Pancreas (tissue), 10 donors: ENCODE results near the gene PDLIM3. TPM values are rescaled to one million over a fixed set of nuclear protein-coding genes. Genes with fewer than 3 reads are reported as not detected.

Experiments
- ATAC-seq, 4 donors: fragments of 200-7000 bp; cut with Tn5 transposase; one replicate each; pipeline versions ENCODE4 v1.8.0 to v1.9.1; 2020; ENCODE audit warnings: mild to moderate bottlenecking in 4 of 4, moderate library complexity in 4 of 4
- DNase-seq, 6 donors: peaks; one replicate each; pipeline ENCODE4 v3.0.0-alpha.2; 2020
- FAIRE-seq: peaks from 2 replicates; lab custom pipeline; 2012; peaks lifted over from hg19 to GRCh38; lab: Jason Lieb, UNC
- H3K27ac ChIP-seq, 4 donors: fragments of 200-600 bp; sonication (generic); 1 replicate in 3 of 4; 2 replicates in 1 of 4; pipeline versions ENCODE4 v1.5.0 to v1.8.0; 2020
- H3K27me3 ChIP-seq, 4 donors: fragments of 200-600 bp; one replicate each; pipeline ENCODE4 v1.8.0; 2021
- H3K36me3 ChIP-seq, 3 donors: fragments of 200-600 bp; sonication (generic) in 1 of 3; one replicate each; pipeline versions ENCODE4 v1.5.0 to v1.8.0; 2020 to 2021
- H3K4me1 ChIP-seq, 3 donors: fragments of 200-600 bp; one replicate each; pipeline ENCODE4 v1.8.0; 2021
- H3K4me3 ChIP-seq, 4 donors: fragments of 200-600 bp; sonication (generic) in 2 of 4; one replicate each; pipeline versions ENCODE4 v1.5.0 to v1.8.0; 2020 to 2021
- H3K9me3 ChIP-seq, 4 donors: fragments of 200-600 bp; one replicate each; pipeline ENCODE4 v1.8.0; 2021
- WGBS, 2 donors: extraction: QIAGEN DNeasy Blood & Tissue Kit; methylation state at CpG; one replicate each; pipeline ENCODE4 v1.1.7; 2013; 5-methylcytosine and 5-hydroxymethylcytosine counted together
- intact Hi-C, 3 donors: fragments of 100-400 bp; cut with DNase I; formaldehyde crosslinking; loops; one replicate each; pipeline versions ENCODE4 v1.11.1 to v1.14.2; 2022
- polyA plus RNA-seq, 2 donors: library from polyadenylated mRNA; stranded (reverse); fragments of 200-250 nt; gene quantifications; one replicate each; pipeline ENCODE4 v1.2.3, GENCODE V29; 2013
- total RNA-seq, 6 donors: library from RNA; stranded (reverse); fragmentation: NEBNext Ultra II Directional in 4 of 6; extraction: Animal tissue kit (Norgen Biotek cat#: 25700) in 4 of 6; gene quantifications; one replicate each; pipeline versions ENCODE4 v1.2.1 to v1.2.4, GENCODE V29; 2021 to 2023
- TF ChIP-seq, protein P1 (sequence below), 4 donors: fragments of 200-600 bp; sonication (generic) in 3 of 4; IDR thresholded peaks; one replicate each; pipeline versions ENCODE4 v1.5.0 to v1.8.0; 2021; ENCODE audit warnings: antibody characterized with exemption in 4 of 4
- donor health status: healthy with polysubstance abuse.
- donor health status: DM: no; HTN: no; CAD: no; lungs with moderate emphysema.
- donor health status: DM: no; HTN: no; CAD: no.
- donor health status: control.
- donor health status: control.
- donor health status: Bipolar disorder and iron deficiency.
- donor health status: DM: yes; HTN: yes; CAD: no.
- donor health status: DM: no; HTN: no; CAD: no.
- donor health status: DM: no; HTN: no; CAD: no.
- donor health status: DM: yes; HTN: yes; CAD: no.

Gene PDLIM3
- total and polyA plus RNA-seq, 8 donors = 6.3 to 50.5 (median 18.9) TPM

DNA sequence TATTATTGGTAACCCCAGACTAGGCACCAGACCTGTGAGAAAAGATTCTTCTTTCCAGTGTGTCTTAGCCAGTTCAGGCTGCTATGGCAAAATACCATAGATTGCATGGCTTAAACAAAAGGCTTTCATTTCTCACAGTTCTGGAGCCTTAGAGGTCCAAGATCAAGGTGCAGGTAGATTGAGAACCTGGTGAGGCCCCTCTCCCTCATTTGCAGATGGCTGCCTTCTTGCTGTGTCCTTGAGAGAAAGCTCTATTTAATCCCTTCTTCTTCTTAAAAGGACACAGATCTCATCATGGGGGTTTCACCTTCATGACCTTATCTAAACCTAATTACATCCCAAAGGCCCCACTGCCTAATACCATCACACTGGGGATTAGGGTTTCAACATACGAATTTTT lies 3.5 kb upstream of the PDLIM3 start:
- intact Hi-C loops = no loop called here
- H3K4me3 ChIP-seq = no peak overlapping the region
- H3K36me3 ChIP-seq = no peaks in the 10 kb centered on the region
- FAIRE-seq (no peak), ATAC-seq (no peak), DNase-seq (no peak)
- TF ChIP-seq, protein P1, sequence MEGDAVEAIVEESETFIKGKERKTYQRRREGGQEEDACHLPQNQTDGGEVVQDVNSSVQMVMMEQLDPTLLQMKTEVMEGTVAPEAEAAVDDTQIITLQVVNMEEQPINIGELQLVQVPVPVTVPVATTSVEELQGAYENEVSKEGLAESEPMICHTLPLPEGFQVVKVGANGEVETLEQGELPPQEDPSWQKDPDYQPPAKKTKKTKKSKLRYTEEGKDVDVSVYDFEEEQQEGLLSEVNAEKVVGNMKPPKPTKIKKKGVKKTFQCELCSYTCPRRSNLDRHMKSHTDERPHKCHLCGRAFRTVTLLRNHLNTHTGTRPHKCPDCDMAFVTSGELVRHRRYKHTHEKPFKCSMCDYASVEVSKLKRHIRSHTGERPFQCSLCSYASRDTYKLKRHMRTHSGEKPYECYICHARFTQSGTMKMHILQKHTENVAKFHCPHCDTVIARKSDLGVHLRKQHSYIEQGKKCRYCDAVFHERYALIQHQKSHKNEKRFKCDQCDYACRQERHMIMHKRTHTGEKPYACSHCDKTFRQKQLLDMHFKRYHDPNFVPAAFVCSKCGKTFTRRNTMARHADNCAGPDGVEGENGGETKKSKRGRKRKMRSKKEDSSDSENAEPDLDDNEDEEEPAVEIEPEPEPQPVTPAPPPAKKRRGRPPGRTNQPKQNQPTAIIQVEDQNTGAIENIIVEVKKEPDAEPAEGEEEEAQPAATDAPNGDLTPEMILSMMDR (IDR thresholded peaks at IDR 0.05) = no peak
- WGBS, 2 donors = 36 to 58% methylated on average over 1 of the region's 1 CpG
- no peaks in the 10 kb centered on the region for H3K27me3 ChIP-seq
- H3K4me1 ChIP-seq = no peaks in the 10 kb centered on the region
- no peaks in the 10 kb centered on the region for H3K9me3 ChIP-seq
- no peak overlapping the region for H3K27ac ChIP-seq

DNA sequence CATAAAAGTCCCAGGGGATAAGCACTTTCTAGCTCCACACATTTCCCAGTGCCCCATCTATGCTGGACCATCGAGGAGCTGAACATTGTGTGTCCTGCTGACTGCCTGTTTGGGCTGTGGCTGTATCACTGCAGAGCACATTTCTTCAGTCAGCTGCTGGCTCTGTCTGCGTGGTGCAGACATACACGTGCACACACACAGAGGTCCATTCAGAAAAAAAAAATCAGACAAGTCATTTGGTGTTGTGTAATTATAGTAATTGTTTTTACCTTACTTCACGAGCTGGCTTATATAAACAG lies 1.1 kb upstream of the PDLIM3 start:
- peaks cover 0 to 4% (median 0%) of the 10 kb centered on the region in 4 donors for H3K27me3 ChIP-seq
- WGBS, 2 donors = 9% methylated on average over 4 of the region's 4 CpGs
- intact Hi-C loops = no loop called here
- no peaks in the 10 kb centered on the region for H3K9me3 ChIP-seq
- no peak overlapping the region for H3K27ac ChIP-seq
- TF ChIP-seq, protein P1 (IDR thresholded peaks at IDR 0.05) = no peak
- FAIRE-seq (no peak), DNase-seq (no peak), ATAC-seq (peak in 2 of 4 donors; percentile 16)
- no peaks in the 10 kb centered on the region for H3K4me1 ChIP-seq
- no peaks in the 10 kb centered on the region for H3K36me3 ChIP-seq
- no peak overlapping the region for H3K4me3 ChIP-seq

DNA sequence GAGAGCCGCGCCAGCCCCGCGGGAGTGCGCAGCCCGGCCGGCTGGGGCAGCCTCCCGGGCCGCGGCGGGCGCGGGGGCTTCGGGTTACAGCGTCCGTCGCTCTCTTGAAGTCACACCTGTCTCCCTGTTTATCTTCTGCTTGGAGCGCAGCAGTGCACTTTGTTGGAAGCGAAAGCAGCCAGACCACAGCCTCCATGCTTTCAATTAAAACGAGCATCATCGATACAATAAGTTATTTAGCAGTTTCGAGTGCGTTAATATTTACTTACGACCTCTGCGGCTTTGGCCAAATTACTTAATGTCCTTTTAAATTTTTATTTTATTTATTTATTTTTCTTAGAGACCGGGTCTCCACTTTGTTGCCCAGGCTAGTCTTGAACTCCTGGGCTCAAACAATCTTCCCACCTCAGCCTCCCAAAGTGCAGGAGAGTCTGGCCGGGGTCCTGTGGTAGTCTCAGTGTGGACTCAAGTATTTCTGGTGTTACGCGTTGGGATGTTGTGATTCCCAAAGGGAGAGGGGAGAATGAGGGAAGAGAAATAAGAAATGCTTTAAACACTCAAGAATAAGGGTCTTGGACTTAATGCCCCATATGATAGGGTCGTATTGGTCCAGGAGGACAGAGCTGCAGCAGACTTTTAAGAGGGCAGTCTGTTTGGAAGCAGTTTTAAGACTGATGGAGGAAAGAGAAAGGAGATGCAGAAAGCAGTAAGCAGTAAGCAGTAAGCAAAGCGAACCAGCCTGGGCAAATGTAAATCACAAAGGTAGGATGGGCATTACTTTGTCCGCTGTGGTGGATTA lies 504 bp upstream of the PDLIM3 start:
- intact Hi-C loops = no loop called here
- no peaks in the 10 kb centered on the region for H3K4me1 ChIP-seq
- H3K27me3 ChIP-seq = peaks cover 0 to 4% (median 0%) of the 10 kb centered on the region in 4 donors
- ATAC-seq (no peak), FAIRE-seq (no peak), DNase-seq (no peak)
- TF ChIP-seq, protein P1 (IDR thresholded peaks at IDR 0.05) = no peak
- 7 to 8% methylated on average over 32 of the region's 32 CpGs for WGBS, 2 donors
- peak overlapping the region; percentile 71 to 84 (median 80) for H3K27ac ChIP-seq
- H3K4me3 ChIP-seq = peak overlapping the region; percentile 45 to 75 (median 62)
- no peaks in the 10 kb centered on the region for H3K9me3 ChIP-seq
- no peaks in the 10 kb centered on the region for H3K36me3 ChIP-seq

DNA sequence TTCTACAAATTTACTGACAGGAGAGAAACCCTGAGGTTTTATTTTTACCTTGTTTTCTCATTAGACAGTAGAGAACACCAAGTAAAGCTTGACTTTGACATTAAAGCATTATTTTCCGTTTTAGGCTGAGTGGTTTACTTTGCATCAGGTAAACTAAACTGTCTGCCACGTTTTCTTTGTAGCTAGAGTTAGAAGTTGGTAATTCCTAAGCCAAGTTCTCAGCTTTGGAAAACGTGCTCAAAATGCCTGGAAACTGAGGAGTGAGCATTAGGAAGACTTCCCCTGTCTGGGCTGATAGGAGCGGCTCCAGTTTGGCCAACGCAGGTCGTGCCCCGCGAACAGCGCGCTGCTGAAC lies 819 bp downstream of the PDLIM3 start:
- H3K4me1 ChIP-seq = no peaks in the 10 kb centered on the region
- H3K4me3 ChIP-seq = peak overlapping the region; percentile 45 to 75 (median 62)
- WGBS, 2 donors = 1 to 2% methylated on average over 10 of the region's 10 CpGs
- peak overlapping the region; percentile 71 to 84 (median 80) for H3K27ac ChIP-seq
- intact Hi-C loops = no loop called here
- no peaks in the 10 kb centered on the region for H3K36me3 ChIP-seq
- DNase-seq = no peak
- no peaks in the 10 kb centered on the region for H3K9me3 ChIP-seq
- H3K27me3 ChIP-seq = peaks cover 0 to 4% (median 0%) of the 10 kb centered on the region in 4 donors
- peak; percentile 36 to 59 (median 52) for ATAC-seq
- FAIRE-seq = no peak
- TF ChIP-seq, protein P1 (IDR thresholded peaks at IDR 0.05) = no peak

DNA sequence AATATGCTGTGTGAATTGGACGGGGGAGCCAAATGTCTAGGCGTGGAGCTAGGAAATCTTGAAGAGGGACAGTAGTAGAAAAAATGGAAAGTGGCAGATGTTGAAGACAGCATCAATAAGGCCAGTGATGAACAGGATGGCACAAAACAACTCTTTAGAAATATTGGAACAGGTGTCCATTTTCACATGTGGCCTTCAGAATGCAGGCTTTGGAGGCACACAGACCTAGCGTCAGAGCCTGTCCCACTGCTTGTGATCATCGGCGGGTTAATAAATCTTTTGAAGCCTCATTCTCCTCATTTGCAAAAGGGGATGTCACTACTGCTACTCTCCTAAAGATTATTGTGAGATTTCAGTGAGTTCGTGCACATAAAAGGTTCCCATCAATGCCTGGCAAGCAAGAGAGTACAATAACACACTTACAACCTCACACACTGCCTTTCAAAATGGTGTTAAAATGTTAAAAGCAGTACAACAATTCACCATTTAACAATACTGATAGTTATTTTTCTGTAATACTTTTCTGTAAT lies 2.4 kb downstream of the PDLIM3 start:
- FAIRE-seq (no peak), ATAC-seq (no peak), DNase-seq (no peak)
- H3K27ac ChIP-seq = no peak overlapping the region
- H3K9me3 ChIP-seq = no peaks in the 10 kb centered on the region
- 73 to 80% methylated on average over 6 of the region's 6 CpGs for WGBS, 2 donors
- H3K4me1 ChIP-seq = no peaks in the 10 kb centered on the region
- TF ChIP-seq, protein P1 (IDR thresholded peaks at IDR 0.05) = no peak
- H3K36me3 ChIP-seq = no peaks in the 10 kb centered on the region
- intact Hi-C loops = no loop called here
- peaks cover 0 to 4% (median 0%) of the 10 kb centered on the region in 4 donors for H3K27me3 ChIP-seq
- peak overlapping the region in 1 of 4 donors; percentile 4 for H3K4me3 ChIP-seq
